OCI-LY1 (cell line): ENCODE measurements around the gene S100A12.

ENCODE experiments used
- H2AFZ ChIP-seq: fragments of 200-600 bp; sonication (generic), shearing (Covaris generic); 2 replicates; pipeline ENCODE4 v1.6.0; 2014; ENCODE audit warnings: antibody characterized with exemption, mild to moderate bottlenecking, low read length
- H3F3A ChIP-seq: fragments of 200-600 bp; sonication (generic), shearing (Covaris generic); 2 replicates; pipeline ENCODE4 v1.6.0; 2014; ENCODE audit warnings: mild to moderate bottlenecking, antibody characterized with exemption, low read length, moderate library complexity; ENCODE audit not compliant: insufficient read depth
- H3K27ac ChIP-seq: fragments of 200-600 bp; sonication (generic); 2 replicates; pipeline ENCODE4 v1.5.1; 2014; ENCODE audit warnings: low read length, mixed run types, mild to moderate bottlenecking, low read depth; ENCODE audit not compliant: poor library complexity, severe bottlenecking
- H3K27me3 ChIP-seq: fragments of 200-600 bp; sonication (generic); 2 replicates; pipeline ENCODE4 v1.6.0; 2014; ENCODE audit warnings: antibody characterized with exemption, mild to moderate bottlenecking, low read length, moderate library complexity; ENCODE audit not compliant: insufficient read depth
- H3K36me3 ChIP-seq: fragments of 200-600 bp; sonication (generic); 2 replicates; pipeline ENCODE4 v1.6.1; 2014; ENCODE audit warnings: mild to moderate bottlenecking, antibody characterized with exemption, low read length, moderate library complexity, mixed read lengths; ENCODE audit not compliant: insufficient read depth
- H3K4me1 ChIP-seq: fragments of 200-600 bp; sonication (generic); 2 replicates; pipeline ENCODE4 v1.5.1; 2014; ENCODE audit warnings: mild to moderate bottlenecking, low read length, moderate library complexity; ENCODE audit not compliant: insufficient read depth, severe bottlenecking
- H3K4me2 ChIP-seq: fragments of 200-600 bp; sonication (generic), shearing (Covaris generic); 2 replicates; pipeline ENCODE4 v1.6.1; 2014; ENCODE audit warnings: low read length
- H3K4me3 ChIP-seq: fragments of 200-600 bp; sonication (generic); 2 replicates; pipeline ENCODE4 v1.5.1; 2014; ENCODE audit warnings: low read length, low read depth, mild to moderate bottlenecking, mixed read lengths; ENCODE audit not compliant: poor library complexity, severe bottlenecking
- H3K79me2 ChIP-seq: fragments of 200-600 bp; shearing (Covaris generic); 2 replicates; pipeline ENCODE4 v1.6.1; 2016; ENCODE audit warnings: mixed run types, low read length, mixed read lengths; ENCODE audit not compliant: insufficient read depth
- H3K9ac ChIP-seq: fragments of 200-600 bp; sonication (generic), shearing (Covaris generic); 2 replicates; pipeline ENCODE4 v1.6.1; 2014; ENCODE audit warnings: mild to moderate bottlenecking, low read length, mixed read lengths
- H3K9me2 ChIP-seq: fragments of 200-600 bp; sonication (generic), shearing (Covaris generic); 2 replicates; pipeline ENCODE4 v1.6.1; 2014; ENCODE audit warnings: low read depth, mild to moderate bottlenecking, low read length, mixed read lengths
- H3K9me3 ChIP-seq: fragments of 200-600 bp; shearing (Covaris generic); 2 replicates; pipeline ENCODE4 v1.6.1; 2014; ENCODE audit warnings: low read length, mixed read lengths
- H4K20me1 ChIP-seq: fragments of 200-600 bp; sonication (generic), shearing (Covaris generic); 2 replicates; pipeline ENCODE4 v1.6.0; 2016; ENCODE audit warnings: mild to moderate bottlenecking, low read length; ENCODE audit not compliant: insufficient read depth
- CTCF ChIP-seq: fragments of 200-600 bp; sonication (generic), shearing (Covaris generic); IDR thresholded peaks from 2 replicates; pipeline ENCODE4 v1.5.1; 2017; ENCODE audit warnings: mild to moderate bottlenecking, antibody characterized with exemption, low read length, moderate library complexity, mixed read lengths
- EZH2 ChIP-seq: fragments of 200-600 bp; sonication (generic), shearing (Covaris generic); IDR thresholded peaks from 2 replicates; pipeline ENCODE4 v1.8.0; 2017; ENCODE audit warnings: borderline replicate concordance, mixed run types, mild to moderate bottlenecking, antibody characterized with exemption, low read length, moderate library complexity, mixed read lengths

The S100A12 gene

GRCh38 chr1:153337980-153338853 lies 37.2 kb downstream of the S100A12 start:
- Histone ChIP-seq H3K9me2 (no peaks in the 10 kb centered on the region), H3K27me3 (no peaks in the 10 kb centered on the region; the same call in 1 of the 2 replicates), H2AFZ (no peak overlapping the region), H3K9me3 (no peaks in the 10 kb centered on the region), H3K36me3 (no peaks in the 10 kb centered on the region), H3F3A (no peaks in the 10 kb centered on the region), H3K4me3 (no peak overlapping the region), H3K4me1 (no peaks in the 10 kb centered on the region), H3K4me2 (no peak overlapping the region), H3K27ac (no peak overlapping the region), H4K20me1 (no peaks in the 10 kb centered on the region), H3K79me2 (no peaks in the 10 kb centered on the region), H3K9ac (no peak overlapping the region)
- TF ChIP-seq CTCF (no peak), EZH2 (no peak)

GRCh38 chr1:153336650-153337049 lies 38.8 kb downstream of the S100A12 start:
- H4K20me1 ChIP-seq = no peaks in the 10 kb centered on the region
- no peaks in the 10 kb centered on the region for H3K9me2 ChIP-seq
- no peaks in the 10 kb centered on the region for H3K79me2 ChIP-seq
- no peak overlapping the region for H3K9ac ChIP-seq
- no peaks in the 10 kb centered on the region for H3K9me3 ChIP-seq
- no peaks in the 10 kb centered on the region for H3K36me3 ChIP-seq
- TF ChIP-seq CTCF = no peak
- no peak overlapping the region for H3K27ac ChIP-seq
- no peaks in the 10 kb centered on the region for H3K4me1 ChIP-seq
- no peak overlapping the region for H3K4me3 ChIP-seq
- H3K27me3 ChIP-seq = no peaks in the 10 kb centered on the region; the same call in 1 of the 2 replicates
- no peak overlapping the region for H3K4me2 ChIP-seq
- H2AFZ ChIP-seq = no peak overlapping the region
- no peaks in the 10 kb centered on the region for H3F3A ChIP-seq

DNA sequence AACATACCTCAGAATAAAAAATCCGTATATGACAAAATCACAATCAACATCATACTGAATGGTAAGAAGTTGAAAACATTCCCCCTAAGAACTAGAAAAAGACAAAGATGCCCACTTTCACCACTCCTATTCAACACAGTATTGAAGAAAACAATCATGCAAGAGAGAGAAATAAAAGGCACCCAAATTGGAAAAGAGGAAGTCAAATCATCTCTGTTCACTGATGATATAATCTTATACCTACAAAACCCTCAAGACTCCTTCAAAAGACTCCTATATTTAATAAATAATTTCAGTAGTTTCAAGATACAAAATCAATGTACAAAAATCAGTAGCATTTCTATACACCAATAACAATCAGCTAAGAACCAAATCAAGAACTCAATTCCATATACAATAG lies 41.5 kb downstream of the S100A12 start:
- no peaks in the 10 kb centered on the region for H3K36me3 ChIP-seq
- no peak overlapping the region for H3K4me2 ChIP-seq
- H2AFZ ChIP-seq = no peak overlapping the region
- H4K20me1 ChIP-seq = no peaks in the 10 kb centered on the region
- TF ChIP-seq EZH2 = no peak
- no peak for TF ChIP-seq CTCF
- no peaks in the 10 kb centered on the region; the same call in 1 of the 2 replicates for H3K27me3 ChIP-seq
- H3K4me1 ChIP-seq = no peaks in the 10 kb centered on the region
- H3K9ac ChIP-seq = no peak overlapping the region
- no peak overlapping the region for H3K4me3 ChIP-seq
- no peaks in the 10 kb centered on the region for H3K9me2 ChIP-seq
- no peak overlapping the region for H3K27ac ChIP-seq
- no peaks in the 10 kb centered on the region for H3F3A ChIP-seq
- no peaks in the 10 kb centered on the region for H3K79me2 ChIP-seq
- H3K9me3 ChIP-seq = no peaks in the 10 kb centered on the region
